GM23338 (cell line): ENCODE results near the gene TEX36. TPM values are rescaled to one million over a fixed set of nuclear protein-coding genes. Genes with fewer than 3 reads are reported as not detected.

Experiments used
- ATAC-seq: fragments of 200-7000 bp; cut with Tn5 transposase; 3 replicates; pipeline ENCODE4 v1.9.1; 2020
- DNase-seq: peaks from one replicate; pipeline ENCODE4 v3.0.0-alpha.2; 2015; ENCODE audit warnings: low spot score
- H2AFZ ChIP-seq: fragments of 200-600 bp; sonication (generic); 2 replicates; pipeline ENCODE4 v1.8.0; 2016; ENCODE audit warnings: antibody characterized with exemption, mild to moderate bottlenecking, moderate library complexity
- H3F3A ChIP-seq: fragments of 200-600 bp; sonication (generic); replicated peaks from 2 replicates; pipeline ENCODE4 v1.8.0; 2017; ENCODE audit warnings: antibody characterized with exemption, mixed run types, low read depth
- H3K27ac ChIP-seq: fragments of 200-600 bp; sonication (generic); 2 replicates; pipeline ENCODE4 v1.6.1; 2016; ENCODE audit warnings: low read depth
- H3K27me3 ChIP-seq: fragments of 200-600 bp; sonication (generic); 2 replicates; pipeline ENCODE4 v1.8.0; 2016; ENCODE audit warnings: mild to moderate bottlenecking, mixed run types, moderate library complexity; ENCODE audit not compliant: insufficient read depth
- H3K36me3 ChIP-seq: fragments of 200-600 bp; sonication (generic); 2 replicates; pipeline ENCODE4 v1.8.0; 2016; ENCODE audit warnings: mild to moderate bottlenecking; ENCODE audit not compliant: insufficient read depth
- H3K4me1 ChIP-seq: fragments of 200-600 bp; sonication (generic); 2 replicates; pipeline ENCODE4 v1.8.0; 2016; ENCODE audit warnings: mild to moderate bottlenecking, moderate library complexity; ENCODE audit not compliant: insufficient read depth
- H3K4me2 ChIP-seq: fragments of 200-600 bp; sonication (generic); 2 replicates; pipeline ENCODE4 v1.7.1; 2017; ENCODE audit warnings: mixed run types
- H3K4me3 ChIP-seq: fragments of 200-600 bp; sonication (generic); 2 replicates; pipeline ENCODE4 v1.6.1; 2016; ENCODE audit warnings: mixed run types
- H3K79me2 ChIP-seq: fragments of 200-600 bp; sonication (generic); replicated peaks from 2 replicates; pipeline ENCODE4 v1.8.0; 2017; ENCODE audit warnings: mild to moderate bottlenecking; ENCODE audit not compliant: insufficient read depth
- H3K9me2 ChIP-seq: fragments of 200-600 bp; sonication (generic); 2 replicates; pipeline ENCODE4 v1.8.0; 2017; ENCODE audit not compliant: insufficient read depth
- H4K20me1 ChIP-seq: fragments of 200-600 bp; sonication (generic); replicated peaks from 2 replicates; pipeline ENCODE4 v1.8.0; 2017; ENCODE audit warnings: mild to moderate bottlenecking; ENCODE audit not compliant: insufficient read depth
- H3K27ac Mint-ChIP-seq: 2 replicates; pipeline ENCODE4 v1.8.0; 2020; ENCODE audit warnings: inconsistent platforms, mild to moderate bottlenecking, moderate library complexity, mixed read lengths
- H3K27me3 Mint-ChIP-seq: 3 replicates; pipeline ENCODE4 v1.8.0; 2022; ENCODE audit warnings: low read depth, mild to moderate bottlenecking, moderate library complexity, mixed read lengths, inconsistent platforms; ENCODE audit not compliant: insufficient read depth, poor library complexity
- H3K36me3 Mint-ChIP-seq: 3 replicates; pipeline ENCODE4 v1.8.0; 2021; ENCODE audit warnings: low read depth, mild to moderate bottlenecking, inconsistent platforms, moderate library complexity, mixed read lengths
- H3K4me1 Mint-ChIP-seq: 3 replicates; pipeline ENCODE4 v1.8.0; 2020; ENCODE audit warnings: mild to moderate bottlenecking, inconsistent platforms, mixed read lengths
- H3K4me3 Mint-ChIP-seq: 3 replicates; pipeline ENCODE4 v1.8.0; 2021; ENCODE audit warnings: moderate library complexity, mild to moderate bottlenecking, inconsistent platforms, mixed read lengths
- H3K9me3 Mint-ChIP-seq: 3 replicates; pipeline ENCODE4 v1.8.0; 2020; ENCODE audit warnings: moderate library complexity, mild to moderate bottlenecking, inconsistent platforms, mixed read lengths
- CREB1 ChIP-seq: fragments of 250-450 bp; sonication (Bioruptor Pico); IDR thresholded peaks from 2 replicates; pipeline ENCODE4 v1.5.0; 2020; ENCODE audit warnings: low read depth, mild to moderate bottlenecking, moderate library complexity
- CTCF ChIP-seq, 2 experiments: fragments of 200-600 bp in 1 of 2; sonication (generic) in 1 of 2; conservative IDR thresholded peaks; 2 replicates each; pipeline versions ENCODE4 v1.5.1 to v1.6.1; 2016 to 2017; ENCODE audit warnings: antibody characterized with exemption in 2 of 2, low read depth in 2 of 2, mild to moderate bottlenecking in 2 of 2, moderate library complexity in 1 of 2
- ETS1 ChIP-seq: IDR thresholded peaks from 2 replicates; pipeline ENCODE4 v1.6.1; 2016; ENCODE audit warnings: antibody characterized with exemption
- EZH2 ChIP-seq: fragments of 200-600 bp; sonication (generic); IDR thresholded peaks from one replicate; pipeline ENCODE4 v1.8.0; 2017; ENCODE audit warnings: antibody characterized with exemption, mild to moderate bottlenecking, low read depth; ENCODE audit not compliant: unreplicated experiment
- EZH2phosphoT487 ChIP-seq: fragments of 200-600 bp; sonication (generic); IDR thresholded peaks from one replicate; pipeline ENCODE4 v1.8.1; 2018; ENCODE audit warnings: antibody characterized with exemption; ENCODE audit not compliant: unreplicated experiment
- JUNB ChIP-seq: IDR thresholded peaks from one replicate; pipeline ENCODE4 v1.6.1; 2016; ENCODE audit warnings: antibody characterized with exemption; ENCODE audit not compliant: unreplicated experiment
- NANOG ChIP-seq: IDR thresholded peaks from 2 replicates; pipeline ENCODE4 v1.6.1; 2016; ENCODE audit warnings: antibody characterized with exemption, borderline replicate concordance
- POLR2AphosphoS5 ChIP-seq: IDR thresholded peaks from 2 replicates; pipeline ENCODE4 v1.6.1; 2016; ENCODE audit warnings: antibody characterized with exemption, low read depth
- REST ChIP-seq: IDR thresholded peaks from one replicate; pipeline ENCODE4 v1.6.1; 2018; ENCODE audit warnings: antibody characterized with exemption; ENCODE audit not compliant: unreplicated experiment
- STAT1 ChIP-seq: IDR thresholded peaks from one replicate; pipeline ENCODE4 v1.6.1; 2016; ENCODE audit warnings: antibody characterized with exemption; ENCODE audit not compliant: unreplicated experiment
- ZNF114 ChIP-seq: fragments of 250-450 bp; sonication (Bioruptor Pico); IDR thresholded peaks from 2 replicates; pipeline ENCODE4 v1.5.0; 2020; ENCODE audit warnings: mild to moderate bottlenecking, moderate library complexity
- ZNF331 ChIP-seq: fragments of 250-450 bp; sonication (Bioruptor Pico); IDR thresholded peaks from 2 replicates; pipeline ENCODE4 v1.5.0; 2020; ENCODE audit warnings: low read depth, mild to moderate bottlenecking, moderate library complexity
- ZNF462 ChIP-seq: fragments of 250-450 bp; sonication (Bioruptor Pico); IDR thresholded peaks from 2 replicates; pipeline ENCODE4 v1.5.0; 2020; ENCODE audit warnings: mild to moderate bottlenecking, moderate library complexity
- polyA plus RNA-seq: library from polyadenylated mRNA; unstranded; fragments of >200 nt; fragmentation: Nextera tagmentation; extraction: Ambion mirVana; gene quantifications from 2 replicates; pipeline ENCODE4 v1.2.1, GENCODE V29; 2016
- total RNA-seq: library from RNA; depleted of rRNA; stranded (reverse); fragments of >200 nt; shearing (Covaris generic); gene quantifications from 2 replicates; pipeline ENCODE4 v1.2.3, GENCODE V29; 2014

Gene TEX36
- total and polyA plus RNA-seq, 2 experiments from 2014 or later, result not detected

- H3K4me2 ChIP-seq, result no peak overlapping the region
- H3K4me3 Mint-ChIP-seq, result no peak overlapping the region
- H3K36me3 Mint-ChIP-seq, result no peaks in the 10 kb centered on the region
- H3K9me2 ChIP-seq, result 0 out of 2 replicates have a peak, but pooled peaks cover 5% of the 10 kb centered on the region
- DNase-seq, result no peak
- H3K79me2 ChIP-seq, result no peaks in the 10 kb centered on the region
- H3K4me1 Mint-ChIP-seq, result no peaks in the 10 kb centered on the region; the same call in 2 of the 3 replicates
- no peaks in the 10 kb centered on the region for H3K36me3 ChIP-seq
- no peaks in the 10 kb centered on the region; the same call in 1 of the 2 replicates for H3K4me1 ChIP-seq
- no peaks in the 10 kb centered on the region for H3K27me3 ChIP-seq
- no peak for ATAC-seq
- TF ChIP-seq REST (no peak), EZH2phosphoT487 (no peak), CREB1 (CRISPR knock-in tag) (no peak), ZNF331 (no peak), ZNF462 (no peak), STAT1 (no peak), ZNF114 (CRISPR knock-in tag) (no peak), EZH2 (no peak), ETS1 (no peak), CTCF (conservative IDR thresholded peaks at IDR 0.05; ENCODE audit: low read depth in 2 of 2) (no peak), POLR2AphosphoS5 (no peak), NANOG (no peak), JUNB (no peak)
- no peak overlapping the region for H3K4me3 ChIP-seq
- H3K27me3 Mint-ChIP-seq, result no peaks in the 10 kb centered on the region
- H3K9me3 Mint-ChIP-seq, result peaks cover 11% of the 10 kb centered on the region; the same call in 2 of the 3 replicates
- no peak overlapping the region for H3K27ac Mint-ChIP-seq
- H3K27ac ChIP-seq, result no peak overlapping the region
- no peaks in the 10 kb centered on the region for H3F3A ChIP-seq
- no peak overlapping the region for H2AFZ ChIP-seq
- no peaks in the 10 kb centered on the region for H4K20me1 ChIP-seq
These were observed 73.1 kb downstream of the TEX36 start for GRCh38 chr10:125609859-125610258.
